GM12801 (cell line): ENCODE results near the gene GRAMD2B.

ENCODE experiments used
- TF ChIP-seq, protein P1 (sequence below): IDR thresholded peaks from one replicate; pipeline ENCODE4 v1.5.1; 2011; ENCODE audit warnings: control low read depth; ENCODE audit not compliant: insufficient read length; ENCODE audit errors: extremely low read depth

Gene GRAMD2B

DNA sequence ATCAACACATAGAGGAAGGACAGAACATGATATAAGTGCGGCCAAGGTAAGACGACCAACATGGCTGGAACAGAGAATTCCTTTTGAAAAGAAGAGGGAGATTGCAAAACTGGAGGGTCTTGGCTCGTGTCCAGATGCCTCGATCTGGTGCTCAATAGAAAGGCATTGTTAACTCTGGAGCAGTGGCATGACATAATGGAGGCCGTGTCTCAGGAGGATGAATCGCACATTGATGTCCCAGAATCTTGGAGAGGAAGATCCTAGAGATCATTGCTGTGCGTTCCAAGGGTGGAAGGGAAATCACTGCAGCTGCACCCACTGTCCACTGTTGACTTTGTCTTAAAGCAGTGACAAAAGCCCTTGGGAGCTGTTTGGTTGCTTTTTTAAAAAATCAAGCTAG lies 30.9 kb downstream of the GRAMD2B start:
- TF ChIP-seq, protein P1, sequence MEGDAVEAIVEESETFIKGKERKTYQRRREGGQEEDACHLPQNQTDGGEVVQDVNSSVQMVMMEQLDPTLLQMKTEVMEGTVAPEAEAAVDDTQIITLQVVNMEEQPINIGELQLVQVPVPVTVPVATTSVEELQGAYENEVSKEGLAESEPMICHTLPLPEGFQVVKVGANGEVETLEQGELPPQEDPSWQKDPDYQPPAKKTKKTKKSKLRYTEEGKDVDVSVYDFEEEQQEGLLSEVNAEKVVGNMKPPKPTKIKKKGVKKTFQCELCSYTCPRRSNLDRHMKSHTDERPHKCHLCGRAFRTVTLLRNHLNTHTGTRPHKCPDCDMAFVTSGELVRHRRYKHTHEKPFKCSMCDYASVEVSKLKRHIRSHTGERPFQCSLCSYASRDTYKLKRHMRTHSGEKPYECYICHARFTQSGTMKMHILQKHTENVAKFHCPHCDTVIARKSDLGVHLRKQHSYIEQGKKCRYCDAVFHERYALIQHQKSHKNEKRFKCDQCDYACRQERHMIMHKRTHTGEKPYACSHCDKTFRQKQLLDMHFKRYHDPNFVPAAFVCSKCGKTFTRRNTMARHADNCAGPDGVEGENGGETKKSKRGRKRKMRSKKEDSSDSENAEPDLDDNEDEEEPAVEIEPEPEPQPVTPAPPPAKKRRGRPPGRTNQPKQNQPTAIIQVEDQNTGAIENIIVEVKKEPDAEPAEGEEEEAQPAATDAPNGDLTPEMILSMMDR = no peak

DNA sequence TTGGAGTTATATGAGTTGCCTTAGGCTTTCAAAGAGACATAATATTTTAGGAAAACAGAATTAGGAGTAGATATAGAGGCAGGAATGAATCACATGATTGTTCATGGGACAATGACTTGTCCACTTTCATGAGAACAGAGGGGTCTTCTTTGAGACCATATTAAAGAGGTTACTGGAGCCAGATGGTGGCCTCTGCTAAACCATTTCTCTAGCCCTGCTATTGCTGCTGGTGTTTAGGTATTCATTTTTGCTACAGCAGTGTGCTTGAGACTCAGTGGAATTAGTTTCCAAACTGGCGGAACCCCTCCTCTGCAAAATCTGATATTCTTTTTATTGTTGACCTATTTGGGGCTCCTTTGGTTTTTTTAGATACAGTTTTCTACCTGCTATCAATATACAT lies 31.3 kb downstream of the GRAMD2B start:
- TF ChIP-seq, protein P1 = no peak

DNA sequence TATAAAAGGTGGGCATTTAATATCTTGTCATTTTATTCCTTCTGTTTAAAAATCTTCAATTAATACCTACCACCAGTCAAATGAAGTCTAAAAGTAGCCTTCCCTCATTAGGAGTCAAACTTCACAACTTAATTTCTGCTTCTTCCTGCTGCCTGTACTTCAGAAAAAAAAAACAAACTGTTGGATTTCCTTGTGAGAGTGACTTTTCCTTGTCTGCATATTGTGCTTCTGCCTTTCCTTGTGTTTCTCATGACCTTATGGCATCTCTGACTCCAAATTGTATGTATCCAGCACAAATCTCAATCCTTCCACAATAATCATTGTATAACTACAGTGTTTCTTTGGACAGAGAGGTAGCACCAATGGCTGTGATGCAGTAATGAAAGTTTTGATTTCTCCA lies 32.1 kb downstream of the GRAMD2B start:
- TF ChIP-seq, protein P1 = no peak

DNA sequence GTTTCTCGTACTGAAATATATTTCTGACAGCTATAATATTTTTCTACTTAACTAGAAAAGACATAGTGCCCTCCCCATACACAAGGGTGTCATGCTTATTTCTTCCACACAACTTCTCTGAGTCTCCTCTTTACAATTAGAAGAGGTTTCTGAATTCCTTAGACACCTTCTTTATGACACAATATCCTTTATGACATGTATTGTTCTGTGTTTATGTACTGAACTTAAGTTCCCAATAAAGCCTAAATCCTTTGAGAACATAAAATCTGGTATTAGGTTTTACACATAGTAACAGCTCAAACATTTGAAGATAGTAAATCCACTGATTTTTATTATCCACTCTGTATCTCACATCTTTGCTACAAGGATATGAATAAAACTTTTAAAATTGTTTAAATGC lies 32.5 kb downstream of the GRAMD2B start:
- TF ChIP-seq, protein P1 = no peak

DNA sequence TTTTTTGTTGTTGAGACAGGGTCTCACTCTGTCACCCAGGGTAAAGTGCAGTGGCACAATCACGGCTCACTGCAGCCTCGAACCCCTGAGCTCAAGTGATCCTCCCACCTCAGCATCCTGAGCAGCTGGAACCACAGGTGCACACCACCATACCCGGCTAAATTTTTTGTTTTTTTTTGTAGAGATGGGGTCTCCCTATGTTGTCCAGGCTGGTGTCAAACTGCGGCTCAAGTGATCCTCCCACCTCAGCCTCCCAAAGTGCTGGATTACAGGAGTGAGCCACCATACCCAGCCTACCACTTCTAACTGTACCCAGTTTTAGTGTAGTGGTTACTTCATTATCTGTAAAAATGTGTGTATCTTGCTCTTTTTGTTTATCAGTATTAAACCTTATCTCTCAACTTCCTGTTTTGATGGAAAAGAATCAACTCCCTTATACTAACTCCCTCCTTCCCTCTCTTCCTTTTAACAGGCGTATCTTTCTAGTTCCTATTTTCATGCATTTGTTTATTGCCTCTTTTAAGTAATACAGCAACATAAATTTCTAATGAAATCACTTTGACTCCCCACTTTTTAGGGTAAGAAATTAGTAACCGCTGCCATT lies 33.1 kb downstream of the GRAMD2B start:
- TF ChIP-seq, protein P1 = no peak

DNA sequence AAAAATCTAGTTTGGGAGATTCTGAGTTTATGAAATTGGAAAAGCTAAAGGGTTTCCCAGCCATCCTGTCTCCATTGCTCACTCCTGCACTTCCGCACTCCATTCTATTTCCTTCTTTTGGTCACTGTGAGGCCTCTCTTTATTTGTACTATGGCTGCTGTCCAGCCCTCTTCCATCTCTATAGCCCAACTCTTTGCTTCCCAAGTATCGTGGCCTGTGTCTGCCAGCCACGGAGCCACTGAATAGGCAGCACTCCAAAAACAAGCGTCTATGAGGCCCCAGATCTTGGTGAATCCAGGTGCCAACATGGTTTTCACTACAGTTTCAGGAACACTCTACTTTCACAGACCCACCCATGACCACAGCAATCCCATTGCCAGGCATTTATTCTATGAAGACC lies 37.2 kb downstream of the GRAMD2B start:
- TF ChIP-seq, protein P1 = no peak

DNA sequence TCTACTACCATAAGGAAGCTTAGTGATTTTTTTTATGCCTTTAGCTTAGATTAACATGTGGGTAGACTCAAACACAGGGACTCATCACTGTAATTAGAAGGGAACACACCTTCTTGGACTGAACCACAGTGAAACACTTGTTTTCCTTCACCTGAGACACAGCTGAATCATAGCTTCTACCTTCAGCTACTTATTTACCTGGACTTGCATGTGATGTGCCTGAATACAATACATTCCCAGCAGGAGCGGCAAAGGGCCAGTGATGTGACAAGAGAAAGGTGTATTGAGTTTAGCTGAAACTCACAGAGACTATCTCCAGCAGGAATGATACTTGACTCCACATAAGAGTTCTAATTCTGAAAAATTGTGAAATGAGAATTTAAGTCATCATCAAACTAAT lies 37.8 kb downstream of the GRAMD2B start:
- TF ChIP-seq, protein P1 = no peak
